ACC112 (cell line): Measurements from ENCODE around the gene CHDH.

ENCODE experiments used
- H2AFZ ChIP-seq: fragments of 200-600 bp; sonication (generic); one replicate; pipeline ENCODE4 v1.6.0; 2017; ENCODE audit warnings: antibody characterized with exemption, low read length; ENCODE audit not compliant: unreplicated experiment
- H3K27ac ChIP-seq: fragments of 200-600 bp; sonication (generic); 2 replicates; pipeline ENCODE4 v1.5.1; 2014; ENCODE audit warnings: low read depth, mild to moderate bottlenecking, antibody characterized with exemption, low read length, moderate library complexity
- H3K27me3 ChIP-seq: fragments of 200-600 bp; sonication (generic); 2 replicates; pipeline ENCODE4 v1.6.1; 2014; ENCODE audit warnings: mild to moderate bottlenecking, antibody characterized with exemption, low read length, moderate library complexity, mixed read lengths; ENCODE audit not compliant: insufficient read depth
- H3K36me3 ChIP-seq: fragments of 200-600 bp; sonication (generic); 2 replicates; pipeline ENCODE4 v1.6.1; 2016; ENCODE audit warnings: mild to moderate bottlenecking, antibody characterized with exemption, low read length, moderate library complexity, mixed read lengths; ENCODE audit not compliant: insufficient read depth
- H3K4me1 ChIP-seq: fragments of 200-600 bp; sonication (generic); one replicate; pipeline ENCODE4 v1.6.1; 2016; ENCODE audit warnings: low read length, mixed read lengths; ENCODE audit not compliant: insufficient read depth, unreplicated experiment, control insufficient read depth
- H3K4me3 ChIP-seq: fragments of 200-600 bp; sonication (generic); 2 replicates; pipeline ENCODE4 v1.5.1; 2014; ENCODE audit warnings: mild to moderate bottlenecking, low read depth, low read length
- H3K79me2 ChIP-seq: fragments of 200-600 bp; sonication (generic); one replicate; pipeline ENCODE4 v1.6.0; 2016; ENCODE audit warnings: low read length; ENCODE audit not compliant: control insufficient read depth, unreplicated experiment, insufficient read depth

CHDH gene

DNA sequence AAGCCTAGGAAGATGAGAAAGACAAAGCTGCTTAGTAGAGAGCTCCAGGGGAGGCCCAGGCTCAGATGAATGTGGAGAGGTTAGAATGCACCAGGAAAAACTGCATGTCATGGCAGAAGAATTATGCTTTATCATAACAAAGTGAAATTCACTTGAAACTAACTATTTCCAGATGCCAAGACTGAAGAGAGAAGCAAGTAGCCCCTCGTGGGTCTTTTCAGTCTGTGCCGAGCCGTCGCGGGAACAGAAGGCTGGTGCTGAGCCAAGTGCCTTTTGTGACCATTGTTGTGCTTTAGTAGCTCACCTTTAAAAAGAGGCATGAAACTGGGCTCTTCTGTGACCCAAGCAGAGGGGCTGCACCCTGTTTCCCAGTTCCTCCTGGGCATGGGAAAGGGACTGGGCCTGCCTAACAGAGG lies 73.2 kb downstream of the CHDH start:
- no peaks in the 10 kb centered on the region for H3K36me3 ChIP-seq
- H2AFZ ChIP-seq, result no peak overlapping the region
- H3K79me2 ChIP-seq, result no peaks in the 10 kb centered on the region
- H3K27ac ChIP-seq, result no peak overlapping the region
- no peaks in the 10 kb centered on the region for H3K4me1 ChIP-seq
- peaks cover 32% of the 10 kb centered on the region for H3K27me3 ChIP-seq
- no peak overlapping the region for H3K4me3 ChIP-seq

DNA sequence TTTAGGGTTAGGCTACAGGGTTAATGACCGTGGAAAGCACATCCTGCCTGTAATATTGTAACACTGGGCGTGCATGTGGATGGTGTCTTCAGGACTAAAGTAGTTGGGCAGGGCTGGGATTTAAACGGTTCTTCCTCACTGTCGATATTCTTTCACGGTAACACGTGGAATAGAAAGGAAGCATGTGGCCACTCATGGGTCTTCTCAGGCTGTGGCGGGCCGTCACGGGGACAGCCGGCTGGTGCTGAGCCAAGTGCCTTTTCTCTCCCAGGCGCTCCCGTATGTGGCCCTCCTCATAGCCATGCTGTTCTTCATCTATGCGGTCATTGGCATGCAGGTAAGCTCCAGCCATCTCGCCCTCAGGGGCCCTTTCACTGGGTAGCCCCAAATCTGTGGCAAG lies 73.7 kb downstream of the CHDH start:
- Histone ChIP-seq H3K27ac (no peak overlapping the region), H3K36me3 (no peaks in the 10 kb centered on the region), H3K27me3 (peaks cover 34% of the 10 kb centered on the region), H2AFZ (no peak overlapping the region), H3K4me1 (no peaks in the 10 kb centered on the region), H3K79me2 (no peaks in the 10 kb centered on the region), H3K4me3 (no peak overlapping the region)

DNA sequence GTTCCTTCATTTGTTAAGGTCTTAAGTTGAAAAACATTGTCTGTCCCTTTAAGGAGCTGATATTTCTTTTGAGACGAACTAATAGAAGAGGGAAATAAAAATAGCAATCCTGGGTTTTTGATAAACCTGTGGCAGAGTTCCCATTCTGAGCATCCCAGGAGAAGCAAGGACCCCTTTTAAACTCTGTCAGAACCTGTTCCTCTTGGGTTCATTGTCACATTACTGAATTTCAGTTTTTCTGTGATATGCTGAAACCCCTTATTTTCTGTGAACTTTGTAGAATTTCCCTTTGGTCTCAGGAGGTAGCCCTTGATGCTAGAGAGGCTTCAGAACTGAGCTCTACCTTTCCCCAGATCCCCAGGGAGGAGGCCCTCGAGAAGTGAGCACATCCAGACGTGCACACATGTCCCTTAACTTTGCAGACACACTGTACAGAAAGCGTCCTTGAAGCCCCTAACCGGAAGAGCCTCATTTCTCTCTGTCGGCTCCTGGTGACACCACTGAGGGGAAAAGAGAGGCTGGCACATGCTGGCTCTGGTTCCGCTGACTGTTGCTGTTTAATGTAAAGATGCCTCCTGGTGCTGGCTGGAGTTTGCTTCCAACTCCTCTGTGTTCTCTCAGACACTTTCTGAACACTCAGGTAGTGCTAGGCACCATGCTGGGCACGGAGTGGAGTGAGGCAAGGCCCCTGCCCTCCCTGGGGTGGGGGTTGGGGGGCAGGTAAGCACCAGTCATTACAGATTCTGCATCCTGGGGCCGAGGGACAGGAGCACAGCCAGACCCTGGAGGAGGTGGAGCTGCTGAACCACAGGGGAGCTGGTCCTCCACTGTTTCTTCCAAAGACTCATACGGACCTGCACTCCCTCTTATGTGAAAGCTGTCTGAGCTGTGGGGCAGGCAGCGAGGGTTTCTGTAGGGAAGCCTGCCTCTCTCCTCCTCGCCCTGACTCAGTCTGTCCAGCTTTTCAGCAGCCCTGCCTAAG lies 77.5 kb downstream of the CHDH start:
- Histone ChIP-seq H3K36me3 (no peaks in the 10 kb centered on the region), H2AFZ (no peak overlapping the region), H3K27me3 (peaks cover 34% of the 10 kb centered on the region), H3K4me1 (no peaks in the 10 kb centered on the region), H3K79me2 (no peaks in the 10 kb centered on the region), H3K4me3 (no peak overlapping the region), H3K27ac (no peak overlapping the region)

DNA sequence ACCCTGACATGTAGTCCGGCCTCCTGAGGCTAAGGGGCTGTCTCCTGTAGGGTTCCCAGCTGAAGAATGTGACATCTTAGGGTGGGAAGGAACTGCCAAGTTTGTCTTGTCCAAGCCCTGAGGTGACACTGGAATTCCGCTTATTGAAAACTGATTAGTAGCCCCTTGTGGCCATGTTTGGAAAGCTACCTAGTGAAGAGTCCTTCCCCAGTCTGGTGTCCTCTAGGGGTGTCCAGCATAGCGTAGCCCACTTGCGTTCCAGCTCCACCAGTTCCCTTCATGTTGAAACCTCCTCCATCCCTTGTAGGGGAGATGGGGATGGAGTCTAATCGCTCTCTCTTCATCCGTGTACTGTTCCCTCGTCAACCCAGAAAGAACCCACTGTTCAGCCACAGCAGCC lies 79.5 kb downstream of the CHDH start:
- no peak overlapping the region for H3K4me3 ChIP-seq
- peaks cover 26% of the 10 kb centered on the region for H3K27me3 ChIP-seq
- no peak overlapping the region for H3K27ac ChIP-seq
- H3K36me3 ChIP-seq, result no peaks in the 10 kb centered on the region
- H3K4me1 ChIP-seq, result no peaks in the 10 kb centered on the region
- no peak overlapping the region for H2AFZ ChIP-seq
- H3K79me2 ChIP-seq, result no peaks in the 10 kb centered on the region

DNA sequence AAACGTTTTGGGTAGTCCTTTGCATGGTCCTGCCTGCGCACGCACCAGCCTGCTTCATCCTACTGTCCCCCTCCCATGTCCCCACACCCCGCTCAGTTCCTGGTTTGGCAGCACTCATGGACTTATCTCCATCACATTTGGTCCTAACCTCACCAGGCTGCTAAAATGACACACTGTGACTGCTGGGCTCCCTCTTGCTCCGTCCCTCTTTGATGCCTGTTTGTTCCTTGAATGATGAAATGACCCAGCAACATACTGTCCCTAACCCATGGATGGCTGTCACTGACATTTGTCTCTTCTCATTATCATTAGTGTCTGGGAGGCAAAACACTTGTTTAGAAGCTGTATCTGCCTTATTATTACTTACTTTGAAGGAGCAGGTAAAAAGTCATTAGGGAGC lies 80.5 kb downstream of the CHDH start:
- Histone ChIP-seq H3K4me1 (no peaks in the 10 kb centered on the region), H3K4me3 (no peak overlapping the region), H3K79me2 (no peaks in the 10 kb centered on the region), H3K27ac (no peak overlapping the region), H3K36me3 (no peaks in the 10 kb centered on the region), H3K27me3 (peaks cover 16% of the 10 kb centered on the region), H2AFZ (no peak overlapping the region)

DNA sequence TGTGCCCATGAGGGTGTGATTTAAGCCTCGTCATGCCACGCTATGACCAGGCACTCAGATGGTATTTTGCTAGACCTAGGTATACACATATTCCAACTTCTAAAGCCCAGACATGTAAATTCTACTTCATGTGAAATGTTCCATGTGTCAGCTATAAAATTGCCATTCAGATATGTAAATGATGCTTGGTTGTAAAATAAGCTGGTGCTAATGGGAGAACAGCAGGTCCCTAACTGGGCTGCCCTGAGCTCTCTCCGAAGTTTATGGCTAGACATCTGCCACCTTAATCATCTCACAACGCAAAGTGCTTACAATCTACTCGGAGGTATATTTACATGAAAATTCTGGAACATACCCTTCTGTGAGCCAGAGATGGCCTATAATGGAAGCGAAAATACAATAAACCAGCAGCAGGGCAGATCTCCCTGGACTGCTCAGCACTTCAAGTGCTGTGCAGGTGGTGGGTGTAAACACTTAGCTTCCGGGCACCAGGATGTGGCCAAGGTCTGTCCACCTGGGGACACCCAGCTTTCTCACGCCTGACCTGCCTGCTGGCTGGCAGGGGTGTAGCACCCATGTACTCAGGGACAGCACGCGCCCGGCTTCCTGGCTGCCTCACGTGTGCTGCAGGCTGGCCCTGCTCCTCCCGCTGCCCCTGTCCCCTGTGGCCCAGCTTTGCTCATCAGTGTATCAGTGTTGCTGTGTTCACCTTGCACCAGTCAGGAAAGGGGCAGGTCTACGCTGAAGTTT lies 82.0 kb downstream of the CHDH start:
- Histone ChIP-seq H3K36me3 (no peaks in the 10 kb centered on the region), H3K79me2 (no peaks in the 10 kb centered on the region), H3K4me1 (no peaks in the 10 kb centered on the region), H2AFZ (no peak overlapping the region), H3K27me3 (peaks cover 6% of the 10 kb centered on the region; the same call in 1 of the 2 replicates), H3K4me3 (no peak overlapping the region), H3K27ac (no peak overlapping the region)

DNA sequence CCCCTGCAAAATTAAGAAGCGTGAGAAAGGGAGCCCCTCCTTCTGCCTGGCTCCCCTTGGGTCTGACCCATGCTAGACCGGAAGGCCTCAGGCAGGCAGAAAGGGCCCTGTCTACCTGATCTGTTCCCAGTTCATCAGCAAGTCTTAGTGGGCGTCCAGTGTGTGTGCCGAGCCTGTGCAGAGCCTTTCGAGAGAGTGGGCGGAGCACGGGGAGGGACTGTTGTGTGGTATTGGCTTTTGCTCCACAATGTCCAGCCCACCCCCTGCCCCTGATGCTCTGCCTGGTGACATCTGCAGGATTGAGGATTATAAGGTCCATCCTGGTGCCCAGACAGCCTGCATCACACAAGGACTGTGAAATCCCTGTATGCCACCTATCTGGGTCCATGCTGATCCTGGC lies 82.9 kb downstream of the CHDH start:
- no peak overlapping the region for H2AFZ ChIP-seq
- no peaks in the 10 kb centered on the region for H3K4me1 ChIP-seq
- no peak overlapping the region for H3K27ac ChIP-seq
- no peak overlapping the region for H3K4me3 ChIP-seq
- no peaks in the 10 kb centered on the region for H3K36me3 ChIP-seq
- peaks cover 6% of the 10 kb centered on the region; the same call in 1 of the 2 replicates for H3K27me3 ChIP-seq
- no peaks in the 10 kb centered on the region for H3K79me2 ChIP-seq
